Activated CD4-positive, alpha-beta T cell treated with anti-CD3 and anti-CD28 coated beads for 4 hours (primary cell): ENCODE measurements around the gene IL18BP.

Source experiments
- DNase-seq, 2 donors: peaks; one replicate each; pipeline ENCODE4 v3.0.0-alpha.2; 2020

The IL18BP gene

GRCh38 chr11:72013765-72014711 lies 15.3 kb downstream of the IL18BP start:
- DNase-seq: no peak

- DNase-seq: no peak
Measured at GRCh38 chr11:72014761-72015320, 16.1 kb downstream of the IL18BP start.

- DNase-seq: no peak
Measured at GRCh38 chr11:72015511-72016061, 16.9 kb downstream of the IL18BP start.

- DNase-seq: no peak
Measured at GRCh38 chr11:72018171-72018570, 19.5 kb downstream of the IL18BP start.

- no peak for DNase-seq
Measured at GRCh38 chr11:72023335-72023734, 24.6 kb downstream of the IL18BP start.

- DNase-seq: no peak
Measured at GRCh38 chr11:72024069-72024754, 25.5 kb downstream of the IL18BP start.

GRCh38 chr11:72026090-72026489 lies 27.4 kb downstream of the IL18BP start:
- no peak for DNase-seq

- DNase-seq: no peak
Measured at GRCh38 chr11:72030472-72031045, 31.9 kb downstream of the IL18BP start.

- DNase-seq: no peak
Measured at GRCh38 chr11:72036687-72037086, 38.0 kb downstream of the IL18BP start.

GRCh38 chr11:72037554-72038311 lies 39.0 kb downstream of the IL18BP start:
- no peak for DNase-seq

- no peak for DNase-seq
Measured at GRCh38 chr11:72038491-72038890, 39.8 kb downstream of the IL18BP start.

GRCh38 chr11:72039031-72039855 lies 40.5 kb downstream of the IL18BP start:
- no peak for DNase-seq

GRCh38 chr11:72039856-72040401 lies 41.2 kb downstream of the IL18BP start:
- DNase-seq: no peak

- peak; percentile 72 to 75 for DNase-seq
Measured at GRCh38 chr11:72040491-72041363, 42.0 kb downstream of the IL18BP start.

GRCh38 chr11:72041364-72042063 lies 42.8 kb downstream of the IL18BP start:
- peak; percentile 31 to 40 for DNase-seq

- no peak for DNase-seq
Measured at GRCh38 chr11:72042064-72042745, 43.5 kb downstream of the IL18BP start.

- DNase-seq: no peak
Measured at GRCh38 chr11:72045849-72046248, 47.1 kb downstream of the IL18BP start.

GRCh38 chr11:72048766-72049460 lies 50.2 kb downstream of the IL18BP start:
- no peak for DNase-seq
